Fibroblast of lung (primary cell): ENCODE measurements around the gene RAP1B. TPM values are rescaled to one million over a fixed set of nuclear protein-coding genes. Genes with fewer than 3 reads are reported as not detected.

Experiments used
- DNase-seq, 2 donors: peaks; one replicate each; pipeline versions ENCODE4 v3.0.0 to v3.0.0-alpha.2; 2010; ENCODE audit warnings: low read depth in 2 of 2
- H2AFZ ChIP-seq: 2 replicates; pipeline ENCODE4 v1.5.1; 2012; ENCODE audit warnings: low read length, control low read depth, inconsistent platforms
- H3K27ac ChIP-seq: 2 replicates; pipeline ENCODE4 v1.5.1; 2011; ENCODE audit warnings: low read length, control low read depth; ENCODE audit not compliant: insufficient read depth
- H3K27me3 ChIP-seq: 2 replicates; pipeline ENCODE4 v1.5.1; 2011; ENCODE audit warnings: mild to moderate bottlenecking, low read length; ENCODE audit not compliant: control insufficient read depth, insufficient read depth
- H3K36me3 ChIP-seq: 2 replicates; pipeline ENCODE4 v1.5.1; 2011; ENCODE audit warnings: low read length; ENCODE audit not compliant: control insufficient read depth, insufficient read depth
- H3K4me1 ChIP-seq: 2 replicates; pipeline ENCODE4 v1.5.1; 2011; ENCODE audit warnings: low read length; ENCODE audit not compliant: control insufficient read depth, insufficient read depth; ENCODE audit errors: extremely low read depth
- H3K4me2 ChIP-seq: 2 replicates; pipeline ENCODE4 v1.5.1; 2011; ENCODE audit warnings: low read length, control low read depth; ENCODE audit not compliant: insufficient read depth; ENCODE audit errors: extremely low read depth
- H3K4me3 ChIP-seq, 4 experiments: fragments of 200-600 bp in 1 of 4; sonication (generic) in 1 of 4; replicated peaks in 1 of 4; 2 replicates each; pipeline ENCODE4 v1.5.1; 2011 to 2016; ENCODE audit warnings: low read length in 4 of 4, low read depth in 3 of 4, mild to moderate bottlenecking in 3 of 4, control low read depth in 2 of 4, inconsistent platforms in 1 of 4, mixed read lengths in 1 of 4; ENCODE audit not compliant: insufficient read depth in 1 of 4; ENCODE audit errors: control extremely low read depth in 1 of 4
- H3K79me2 ChIP-seq: 2 replicates; pipeline ENCODE4 v1.5.1; 2012; ENCODE audit warnings: mild to moderate bottlenecking, low read length, inconsistent platforms; ENCODE audit not compliant: control insufficient read depth, insufficient read depth
- H3K9ac ChIP-seq: 2 replicates; pipeline ENCODE4 v1.5.1; 2011; ENCODE audit warnings: mild to moderate bottlenecking, low read length, control low read depth; ENCODE audit not compliant: insufficient read depth
- H3K9me3 ChIP-seq: 2 replicates; pipeline ENCODE4 v1.5.1; 2012; ENCODE audit warnings: low read depth, low read length; ENCODE audit not compliant: control insufficient read depth, insufficient read depth
- H4K20me1 ChIP-seq: 2 replicates; pipeline ENCODE4 v1.5.1; 2011; ENCODE audit warnings: low read length; ENCODE audit not compliant: control insufficient read depth, insufficient read depth; ENCODE audit errors: extremely low read depth
- CTCF ChIP-seq, 2 donors: IDR thresholded peaks in 1 of 2; conservative IDR thresholded peaks in 1 of 2; 1 replicate in 1 of 2; 2 replicates in 1 of 2; pipeline ENCODE4 v1.5.1; 2011 to 2012; ENCODE audit warnings: low read length in 2 of 2, control low read depth in 1 of 2, inconsistent platforms in 1 of 2, low read depth in 1 of 2, mild to moderate bottlenecking in 1 of 2
- EZH2 ChIP-seq: IDR thresholded peaks from 2 replicates; pipeline ENCODE4 v1.5.1; 2012; ENCODE audit warnings: low read length, control low read depth, mild to moderate bottlenecking; ENCODE audit errors: missing control alignments
- polyA plus RNA-seq, 2 donors: library from polyadenylated mRNA; depleted of rRNA in 1 of 2; stranded (reverse) in 1 of 2; unstranded in 1 of 2; fragments of >200 nt; gene quantifications; 2 replicates each; pipeline ENCODE4 v1.2.1, GENCODE V29; 2011 to 2012; ENCODE audit warnings: missing spikeins in 1 of 2
- total RNA-seq: library from RNA; depleted of rRNA; stranded (reverse); fragments of >200 nt; gene quantifications from 2 replicates; pipeline ENCODE4 v1.2.1, GENCODE V29; 2014

Gene RAP1B
- total and polyA plus RNA-seq, 2 donors (not counting 1 experiment from before 2014, with no cell fraction given): 194 to 383 TPM

GRCh38 chr12:68614769-68615168 lies 4.1 kb downstream of the RAP1B start:
- H3K9ac ChIP-seq: no peak overlapping the region
- DNase-seq: no peak
- H3K9me3 ChIP-seq: no peaks in the 10 kb centered on the region
- no peaks in the 10 kb centered on the region for H3K27me3 ChIP-seq
- H3K4me2 ChIP-seq: peak overlapping the region; percentile 7
- no peak overlapping the region for H3K27ac ChIP-seq
- H3K4me1 ChIP-seq: peaks cover 10% of the 10 kb centered on the region
- H3K36me3 ChIP-seq: no peaks in the 10 kb centered on the region
- peaks cover 85% of the 10 kb centered on the region for H3K79me2 ChIP-seq
- peaks cover 6% of the 10 kb centered on the region for H4K20me1 ChIP-seq
- H3K4me3 ChIP-seq: peak overlapping the region in 2 of 4 experiments; percentile 1 to 2
- TF ChIP-seq EZH2 (no peak), CTCF (conservative IDR thresholded peaks at IDR 0.05 in 1 of 2, IDR thresholded peaks at IDR 0.05 in 1 of 2; ENCODE audit: low read depth in 1 of 2, low read length in 2 of 2) (no peak)
- no peak overlapping the region for H2AFZ ChIP-seq

- peaks cover 7% of the 10 kb centered on the region for H4K20me1 ChIP-seq
Observed at GRCh38 chr12:68617160-68617926, 6.6 kb downstream of the RAP1B start.

GRCh38 chr12:68619541-68619940 lies 8.8 kb downstream of the RAP1B start:
- peak in 1 of 2 donors; percentile 44 for DNase-seq
- peaks cover 98% of the 10 kb centered on the region for H3K79me2 ChIP-seq
- peaks cover 26% of the 10 kb centered on the region for H3K4me1 ChIP-seq
- H3K4me2 ChIP-seq: peak overlapping the region; percentile 23
- H2AFZ ChIP-seq: no peak overlapping the region
- no peak overlapping the region for H3K9ac ChIP-seq
- peaks cover 7% of the 10 kb centered on the region for H4K20me1 ChIP-seq
- H3K36me3 ChIP-seq: no peaks in the 10 kb centered on the region
- H3K27me3 ChIP-seq: no peaks in the 10 kb centered on the region
- TF ChIP-seq CTCF (conservative IDR thresholded peaks at IDR 0.05 in 1 of 2, IDR thresholded peaks at IDR 0.05 in 1 of 2; ENCODE audit: low read depth in 1 of 2, low read length in 2 of 2): no peak
- TF ChIP-seq EZH2: no peak
- H3K4me3 ChIP-seq: no peak overlapping the region
- no peaks in the 10 kb centered on the region for H3K9me3 ChIP-seq
- H3K27ac ChIP-seq: no peak overlapping the region

More at GRCh38 chr12:68617160-68617926, 6.6 kb downstream of the RAP1B start:
- Histone ChIP-seq H3K9ac (no peak overlapping the region), H3K9me3 (no peaks in the 10 kb centered on the region), H3K79me2 (peaks cover 100% of the 10 kb centered on the region), H3K27me3 (no peaks in the 10 kb centered on the region), H3K4me1 (peaks cover 23% of the 10 kb centered on the region), H3K27ac (peak overlapping the region; percentile 23), H3K4me3 (peak overlapping the region in 1 of 4 experiments; percentile 42), H2AFZ (no peak overlapping the region), H3K36me3 (no peaks in the 10 kb centered on the region), H3K4me2 (peak overlapping the region; percentile 67)
- no peak for TF ChIP-seq CTCF (conservative IDR thresholded peaks at IDR 0.05 in 1 of 2, IDR thresholded peaks at IDR 0.05 in 1 of 2; ENCODE audit: low read depth in 1 of 2, low read length in 2 of 2)
- TF ChIP-seq EZH2: no peak
- peak; percentile 78 to 79 for DNase-seq
